ENCODE measurements around the gene HLCS. TPM values are rescaled to one million over a fixed set of nuclear protein-coding genes. Genes with fewer than 3 reads are reported as not detected.

Gene HLCS
- total RNA-seq, 1 donor, result 10.2 TPM

- Histone ChIP-seq H3K4me3 (ENCODE audit: low read length) (no peak overlapping the region), H3K4me1 (ENCODE audit: insufficient read depth, low read length) (no peaks in the 10 kb centered on the region), H3K9me3 (ENCODE audit: low read depth, low read length) (no peaks in the 10 kb centered on the region), H3K27me3 (ENCODE audit: insufficient read depth, low read length) (no peaks in the 10 kb centered on the region)
These were observed 116.9 kb downstream of the HLCS start for GRCh38 chr21:36849461-36850105.

GRCh38 chr21:36848730-36849274, 117.7 kb downstream of the HLCS start:
- Histone ChIP-seq H3K27me3 (ENCODE audit: insufficient read depth, low read length) (no peaks in the 10 kb centered on the region), H3K9me3 (ENCODE audit: low read depth, low read length) (no peaks in the 10 kb centered on the region), H3K4me1 (ENCODE audit: insufficient read depth, low read length) (no peaks in the 10 kb centered on the region), H3K4me3 (ENCODE audit: low read length) (no peak overlapping the region)

GRCh38 chr21:36847189-36847588, 119.3 kb downstream of the HLCS start:
- no peaks in the 10 kb centered on the region for H3K27me3 ChIP-seq (ENCODE audit: insufficient read depth, low read length)
- no peak overlapping the region for H3K4me3 ChIP-seq (ENCODE audit: low read length)
- no peaks in the 10 kb centered on the region for H3K9me3 ChIP-seq (ENCODE audit: low read depth, low read length)
- no peaks in the 10 kb centered on the region for H3K4me1 ChIP-seq (ENCODE audit: insufficient read depth, low read length)

DNA sequence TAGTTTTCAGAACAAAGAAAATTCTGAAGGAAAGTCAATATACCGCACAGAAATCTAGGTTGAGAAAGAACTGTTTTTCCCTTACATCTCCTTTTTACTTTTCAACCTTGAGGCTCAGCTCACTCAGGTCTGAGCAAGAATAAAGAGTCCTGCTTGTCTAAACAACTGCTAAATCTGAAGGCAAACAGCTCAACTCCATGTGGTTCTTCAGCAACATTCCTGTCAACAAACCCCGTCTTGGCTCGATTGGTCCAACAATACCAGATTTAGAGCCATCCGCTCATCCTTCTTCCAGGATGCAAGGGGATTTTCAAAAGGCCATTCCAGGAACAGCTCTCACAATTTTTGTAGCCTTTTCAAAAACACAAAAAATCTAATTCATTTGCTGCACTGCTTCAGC, 119.8 kb downstream of the HLCS start:
- H3K27me3 ChIP-seq (ENCODE audit: insufficient read depth, low read length), result no peaks in the 10 kb centered on the region
- no peaks in the 10 kb centered on the region for H3K4me1 ChIP-seq (ENCODE audit: insufficient read depth, low read length)
- no peaks in the 10 kb centered on the region for H3K9me3 ChIP-seq (ENCODE audit: low read depth, low read length)
- no peak overlapping the region for H3K4me3 ChIP-seq (ENCODE audit: low read length)

DNA sequence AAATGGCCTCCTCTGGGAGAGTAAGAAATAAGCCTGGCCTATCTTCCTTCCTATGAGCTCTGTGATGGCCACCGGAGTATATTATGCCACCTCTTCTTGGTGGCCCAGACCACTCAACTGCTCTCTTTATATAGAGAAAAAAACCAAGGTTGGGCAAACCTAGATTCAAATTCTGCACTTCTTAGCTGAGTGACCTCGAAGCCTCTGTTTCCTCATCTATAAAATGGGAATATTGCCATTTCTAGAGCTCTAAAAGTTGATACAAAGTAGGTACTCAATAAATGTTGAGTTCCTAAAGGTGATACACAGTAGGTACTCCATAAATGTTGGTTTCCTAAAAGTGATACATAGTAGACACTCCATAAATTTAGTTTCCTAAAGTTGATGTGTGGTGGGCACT, 120.7 kb downstream of the HLCS start:
- no peaks in the 10 kb centered on the region for H3K4me1 ChIP-seq (ENCODE audit: insufficient read depth, low read length)
- no peaks in the 10 kb centered on the region for H3K9me3 ChIP-seq (ENCODE audit: low read depth, low read length)
- no peaks in the 10 kb centered on the region for H3K27me3 ChIP-seq (ENCODE audit: insufficient read depth, low read length)
- no peak overlapping the region for H3K4me3 ChIP-seq (ENCODE audit: low read length)

DNA sequence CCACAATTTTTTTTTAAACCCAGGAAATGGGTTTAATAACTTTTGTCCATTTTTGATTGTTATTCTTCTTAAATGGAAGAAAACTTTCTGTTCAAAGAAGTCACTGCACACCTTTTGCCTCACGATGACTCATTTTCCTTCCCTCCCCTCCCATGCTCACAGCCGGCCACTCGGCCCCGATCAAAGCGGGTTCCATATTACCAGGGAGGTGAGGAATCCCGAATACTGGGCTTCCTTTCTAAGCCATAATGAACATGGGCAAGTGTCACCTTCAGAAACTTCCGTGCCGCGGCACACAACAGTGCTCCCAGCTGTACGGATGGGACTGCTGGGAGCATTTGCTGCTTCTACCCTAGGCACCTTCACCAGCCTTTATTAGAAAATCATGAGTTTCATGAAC, 121.4 kb downstream of the HLCS start:
- no peaks in the 10 kb centered on the region for H3K9me3 ChIP-seq (ENCODE audit: low read depth, low read length)
- H3K27me3 ChIP-seq (ENCODE audit: insufficient read depth, low read length), result no peaks in the 10 kb centered on the region
- H3K4me3 ChIP-seq (ENCODE audit: low read length), result no peak overlapping the region
- H3K4me1 ChIP-seq (ENCODE audit: insufficient read depth, low read length), result no peaks in the 10 kb centered on the region

GRCh38 chr21:36841866-36842265, 124.6 kb downstream of the HLCS start:
- no peak overlapping the region for H3K4me3 ChIP-seq (ENCODE audit: low read length)
- H3K9me3 ChIP-seq (ENCODE audit: low read depth, low read length), result no peaks in the 10 kb centered on the region
- H3K27me3 ChIP-seq (ENCODE audit: insufficient read depth, low read length), result no peaks in the 10 kb centered on the region
- H3K4me1 ChIP-seq (ENCODE audit: insufficient read depth, low read length), result no peaks in the 10 kb centered on the region

GRCh38 chr21:36839735-36840134, 126.7 kb downstream of the HLCS start:
- no peak overlapping the region for H3K4me3 ChIP-seq (ENCODE audit: low read length)
- H3K9me3 ChIP-seq (ENCODE audit: low read depth, low read length), result no peaks in the 10 kb centered on the region
- H3K27me3 ChIP-seq (ENCODE audit: insufficient read depth, low read length), result no peaks in the 10 kb centered on the region
- no peaks in the 10 kb centered on the region for H3K4me1 ChIP-seq (ENCODE audit: insufficient read depth, low read length)

- H3K9me3 ChIP-seq (ENCODE audit: low read depth, low read length), result no peaks in the 10 kb centered on the region
- H3K27me3 ChIP-seq (ENCODE audit: insufficient read depth, low read length), result no peaks in the 10 kb centered on the region
- no peaks in the 10 kb centered on the region for H3K4me1 ChIP-seq (ENCODE audit: insufficient read depth, low read length)
- H3K4me3 ChIP-seq (ENCODE audit: low read length), result no peak overlapping the region
These were observed 127.3 kb downstream of the HLCS start for GRCh38 chr21:36839123-36839522.

DNA sequence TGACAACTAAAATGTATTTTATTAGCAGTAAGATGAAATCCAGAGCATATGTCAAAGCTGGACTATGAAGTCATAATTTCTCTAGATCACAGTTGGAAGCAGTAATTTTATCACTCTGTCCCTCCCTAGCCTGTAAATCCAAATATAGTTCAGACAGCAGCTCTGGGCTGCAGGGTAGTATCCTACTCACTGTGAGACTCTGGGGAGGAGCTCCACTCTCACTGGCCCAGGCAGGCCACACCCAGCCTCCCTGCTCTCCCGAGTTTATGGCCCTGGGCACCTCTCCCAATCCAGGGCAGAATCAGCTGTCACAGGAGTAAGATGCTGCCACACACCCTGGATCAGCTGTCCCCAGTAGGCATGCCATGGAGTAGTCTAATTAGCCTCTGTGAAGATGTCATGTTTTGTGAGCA, 131.1 kb downstream of the HLCS start:
- Histone ChIP-seq H3K9me3 (ENCODE audit: low read depth, low read length) (no peaks in the 10 kb centered on the region), H3K4me1 (ENCODE audit: insufficient read depth, low read length) (no peaks in the 10 kb centered on the region), H3K4me3 (ENCODE audit: low read length) (no peak overlapping the region), H3K27me3 (ENCODE audit: insufficient read depth, low read length) (no peaks in the 10 kb centered on the region)

- no peaks in the 10 kb centered on the region for H3K4me1 ChIP-seq (ENCODE audit: insufficient read depth, low read length)
- no peaks in the 10 kb centered on the region for H3K9me3 ChIP-seq (ENCODE audit: low read depth, low read length)
- no peak overlapping the region for H3K4me3 ChIP-seq (ENCODE audit: low read length)
- H3K27me3 ChIP-seq (ENCODE audit: insufficient read depth, low read length), result no peaks in the 10 kb centered on the region
These were observed 132.3 kb downstream of the HLCS start for GRCh38 chr21:36834192-36834591.

GRCh38 chr21:36830100-36830499, 136.4 kb downstream of the HLCS start:
- Histone ChIP-seq H3K4me1 (ENCODE audit: insufficient read depth, low read length) (no peaks in the 10 kb centered on the region), H3K4me3 (ENCODE audit: low read length) (no peak overlapping the region), H3K9me3 (ENCODE audit: low read depth, low read length) (no peaks in the 10 kb centered on the region), H3K27me3 (ENCODE audit: insufficient read depth, low read length) (no peaks in the 10 kb centered on the region)

GRCh38 chr21:36828891-36829515, 137.5 kb downstream of the HLCS start:
- no peaks in the 10 kb centered on the region for H3K27me3 ChIP-seq (ENCODE audit: insufficient read depth, low read length)
- no peak overlapping the region for H3K4me3 ChIP-seq (ENCODE audit: low read length)
- H3K9me3 ChIP-seq (ENCODE audit: low read depth, low read length), result no peaks in the 10 kb centered on the region
- no peaks in the 10 kb centered on the region for H3K4me1 ChIP-seq (ENCODE audit: insufficient read depth, low read length)

DNA sequence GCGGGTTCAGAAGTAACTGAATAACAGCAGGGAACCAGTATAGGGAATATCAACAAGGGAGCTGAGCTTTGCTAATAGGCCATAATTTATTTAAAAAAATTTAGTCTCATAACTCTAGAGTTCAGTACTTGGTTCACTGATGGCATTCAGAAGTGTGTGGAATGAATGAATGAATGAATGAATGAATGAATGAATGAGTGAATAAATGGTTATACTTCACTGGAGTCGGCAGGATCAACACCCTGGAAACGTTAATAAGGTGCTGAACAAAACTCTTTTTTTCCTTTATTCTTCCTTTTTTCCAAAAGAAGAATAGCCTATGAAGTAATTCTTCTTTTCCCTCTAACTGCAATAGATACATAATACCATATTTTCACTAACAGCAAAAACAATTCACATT, 138.3 kb downstream of the HLCS start:
- Histone ChIP-seq H3K27me3 (ENCODE audit: insufficient read depth, low read length) (no peaks in the 10 kb centered on the region), H3K4me1 (ENCODE audit: insufficient read depth, low read length) (no peaks in the 10 kb centered on the region)

DNA sequence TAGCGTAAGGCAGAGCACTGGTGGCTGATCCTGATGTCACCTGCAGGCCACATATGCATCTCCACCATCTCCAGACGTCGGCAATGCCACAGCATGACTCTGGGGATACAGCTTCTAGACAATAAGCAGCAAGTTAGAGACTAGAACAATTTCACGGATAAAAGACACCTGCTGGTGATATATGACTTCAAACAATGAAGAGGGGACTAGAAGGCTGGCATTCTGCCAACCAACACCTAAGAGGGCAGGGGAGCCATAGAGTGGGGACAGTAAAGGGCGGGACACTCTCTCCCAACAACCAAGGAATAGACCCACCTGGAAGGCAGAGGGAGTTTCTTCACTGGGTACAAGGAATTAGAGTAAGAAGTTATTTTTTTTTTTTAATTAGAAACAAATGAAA, 140.8 kb downstream of the HLCS start:
- Histone ChIP-seq H3K27me3 (ENCODE audit: insufficient read depth, low read length) (no peaks in the 10 kb centered on the region), H3K4me3 (ENCODE audit: low read length) (no peak overlapping the region), H3K9me3 (ENCODE audit: low read depth, low read length) (no peaks in the 10 kb centered on the region), H3K4me1 (ENCODE audit: insufficient read depth, low read length) (no peaks in the 10 kb centered on the region)

More for the DNA sequence above, 138.3 kb downstream of the HLCS start:
- H3K4me3 ChIP-seq (ENCODE audit: low read length), result no peak overlapping the region
- no peaks in the 10 kb centered on the region for H3K9me3 ChIP-seq (ENCODE audit: low read depth, low read length)

GRCh38 chr21:36821032-36821299, 145.5 kb downstream of the HLCS start:
- Histone ChIP-seq H3K4me1 (ENCODE audit: insufficient read depth, low read length) (no peaks in the 10 kb centered on the region), H3K4me3 (ENCODE audit: low read length) (no peak overlapping the region), H3K27me3 (ENCODE audit: insufficient read depth, low read length) (no peaks in the 10 kb centered on the region), H3K9me3 (ENCODE audit: low read depth, low read length) (no peaks in the 10 kb centered on the region)
